Stimulated activated CD4-positive, alpha-beta T cell treated with anti-CD3 and anti-CD28 coated beads, TNF-alpha, amount 100 ng/mL, for 4 hours (primary cell): ENCODE data around the gene AWAT1.
A peak's percentile ranks its signal among the peaks of the same experiment; 100 is the strongest.
"Not testable (repeated sequence)": the region's sequence is repeated elsewhere in the genome, so short reads cannot be mapped to it uniquely, and the experiment has no call there.

Experiments used
- DNase-seq, 3 experiments: peaks; one replicate each; pipeline ENCODE4 v3.0.0-alpha.2; 2020; ENCODE audit warnings: low read depth in 3 of 3

AWAT1 gene

DNA sequence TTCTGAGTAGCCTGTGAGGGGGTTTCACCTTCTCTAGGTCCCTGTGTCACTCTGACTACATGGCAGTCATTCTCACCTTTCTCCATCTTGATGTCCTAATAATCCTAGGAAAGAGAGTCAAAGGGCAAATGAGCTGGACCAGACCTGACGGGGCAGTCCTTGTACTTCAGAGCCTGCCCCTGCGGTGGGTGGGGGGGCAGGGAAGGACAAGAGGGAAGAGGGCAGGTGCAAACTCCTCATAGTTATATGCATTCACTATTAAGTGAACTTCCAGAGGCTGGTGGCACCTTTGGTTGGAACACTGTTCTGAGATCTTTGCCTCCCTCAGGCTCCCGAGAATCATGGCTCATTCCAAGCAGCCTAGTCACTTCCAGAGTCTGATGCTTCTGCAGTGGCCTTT, at the start of gene AWAT1:
AWAT1 (plus strand) TSS at position 301 of the 400 bp plus-strand sequence; CDS start at position 342, 41 bp downstream.
- no peak for DNase-seq

- no peak for DNase-seq
Observed at GRCh38 chrX:70190225-70190624, 44.2 kb upstream of the AWAT1 start.

DNA sequence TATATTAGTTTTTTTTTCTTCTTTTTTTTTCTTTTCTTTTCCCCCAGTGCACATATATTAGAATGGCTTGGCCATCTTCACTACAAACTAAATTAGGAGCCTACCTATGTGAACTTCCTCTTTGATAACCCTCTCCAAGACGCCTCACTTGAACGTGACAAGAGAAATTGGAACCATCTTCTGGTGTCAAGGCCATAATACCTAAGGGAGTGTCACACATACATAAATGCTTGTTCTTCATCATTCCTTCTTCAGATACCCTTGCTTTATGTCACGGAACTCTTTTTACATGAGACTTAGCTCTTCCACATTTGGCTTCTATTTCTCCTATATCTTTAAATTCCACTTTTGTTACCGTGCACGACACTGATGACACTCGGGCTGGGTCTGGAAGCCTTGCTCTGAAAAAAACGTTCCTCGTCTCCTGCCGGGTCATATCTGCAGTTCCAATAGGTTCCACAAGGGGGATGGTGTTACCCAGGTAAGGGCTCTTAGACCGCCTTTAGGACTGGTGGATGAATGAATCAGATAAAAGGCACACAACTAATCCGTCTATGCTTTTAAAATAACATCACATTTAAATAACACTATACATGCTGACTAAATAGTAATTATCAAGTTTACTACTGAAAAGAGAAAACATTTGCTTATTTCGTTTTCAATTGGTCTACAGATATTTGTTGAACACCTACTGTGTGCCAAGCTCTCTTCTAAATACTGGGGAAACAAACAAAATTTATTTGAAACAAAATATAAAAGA, 37.3 kb upstream of the AWAT1 start:
- peak; percentile 15 to 41 (median 18) for DNase-seq

DNA sequence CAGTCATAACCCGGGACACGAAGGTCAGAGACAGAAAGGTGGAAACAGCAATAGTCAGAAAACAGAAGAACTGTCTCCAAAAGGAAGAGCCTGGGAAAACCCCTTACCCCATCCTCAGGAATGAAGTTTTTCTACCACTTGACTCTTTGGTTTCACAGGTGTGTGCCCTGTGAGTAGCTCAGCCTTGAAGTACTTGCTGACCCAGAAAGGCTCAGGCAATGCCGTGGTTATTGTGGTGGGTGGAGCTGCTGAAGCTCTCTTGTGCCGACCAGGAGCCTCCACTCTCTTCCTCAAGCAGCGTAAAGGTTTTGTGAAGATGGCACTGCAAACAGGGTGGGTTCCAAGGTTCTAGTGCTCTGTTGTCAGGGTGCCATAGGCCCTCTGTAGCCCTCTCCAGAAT, 32.7 kb upstream of the AWAT1 start:
- DNase-seq, result no peak

- no peak for DNase-seq
Observed at GRCh38 chrX:70208479-70208878, 26.0 kb upstream of the AWAT1 start.

- DNase-seq, result not testable (repeated sequence)
Observed at GRCh38 chrX:70209570-70209969, 24.9 kb upstream of the AWAT1 start.

- DNase-seq, result no peak
Observed at GRCh38 chrX:70219938-70220764, 14.3 kb upstream of the AWAT1 start.

DNA sequence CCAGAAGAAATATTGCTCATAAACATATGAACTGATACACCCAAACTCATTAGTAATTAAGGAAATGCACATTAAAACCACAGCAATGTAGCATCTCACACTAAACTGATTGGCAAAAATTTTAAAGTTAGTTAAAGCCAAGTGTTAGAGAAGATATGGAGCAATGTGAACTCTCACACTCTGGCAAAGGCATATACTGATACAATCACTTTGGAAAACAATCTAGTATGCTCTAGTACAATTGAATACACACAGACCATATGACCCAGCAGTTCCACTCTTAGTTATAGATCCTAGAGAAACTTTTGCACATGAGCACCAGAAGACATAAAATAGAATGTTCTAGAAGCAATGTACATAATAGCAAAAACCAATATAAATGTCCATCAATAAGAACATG, 8.4 kb upstream of the AWAT1 start:
- DNase-seq, result no peak

DNA sequence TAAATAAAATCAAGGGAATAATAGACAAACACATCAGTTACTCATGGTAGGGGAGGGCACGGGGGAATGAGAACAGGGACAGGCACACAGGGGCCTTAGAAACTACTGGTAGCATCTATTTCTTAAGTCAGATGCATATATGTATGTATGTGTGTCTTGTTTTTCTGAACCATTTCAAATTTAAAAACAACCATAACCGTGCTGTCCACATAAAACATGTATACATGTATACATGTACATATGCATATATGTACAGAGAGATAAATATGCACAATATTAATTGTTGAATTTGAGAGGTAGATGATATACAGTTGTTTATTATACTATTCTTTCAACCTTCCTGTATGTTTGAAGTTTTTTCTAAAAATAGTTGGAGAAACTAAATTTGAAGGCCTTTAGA, 7.8 kb upstream of the AWAT1 start:
- DNase-seq, result no peak

DNA sequence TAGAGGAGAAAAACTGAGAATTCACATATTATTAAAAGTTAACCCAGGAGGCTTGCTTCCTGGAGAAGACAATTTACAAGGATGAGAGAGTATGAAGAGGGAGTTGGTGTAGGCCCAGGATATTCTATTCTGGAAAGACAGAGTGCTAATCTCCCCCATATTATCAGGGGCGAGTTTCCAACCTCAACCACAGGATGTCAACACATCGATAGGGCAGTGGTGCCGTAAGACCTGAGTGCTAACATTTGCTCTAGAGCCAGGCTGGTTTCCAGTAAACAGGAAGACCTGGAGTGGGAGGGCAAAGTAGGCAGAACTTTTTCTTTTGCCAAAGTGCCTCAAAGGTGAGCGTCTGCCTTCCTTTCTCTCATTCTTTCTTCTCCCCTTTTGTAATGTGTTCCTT, 2.8 kb upstream of the AWAT1 start:
- no peak for DNase-seq

DNA sequence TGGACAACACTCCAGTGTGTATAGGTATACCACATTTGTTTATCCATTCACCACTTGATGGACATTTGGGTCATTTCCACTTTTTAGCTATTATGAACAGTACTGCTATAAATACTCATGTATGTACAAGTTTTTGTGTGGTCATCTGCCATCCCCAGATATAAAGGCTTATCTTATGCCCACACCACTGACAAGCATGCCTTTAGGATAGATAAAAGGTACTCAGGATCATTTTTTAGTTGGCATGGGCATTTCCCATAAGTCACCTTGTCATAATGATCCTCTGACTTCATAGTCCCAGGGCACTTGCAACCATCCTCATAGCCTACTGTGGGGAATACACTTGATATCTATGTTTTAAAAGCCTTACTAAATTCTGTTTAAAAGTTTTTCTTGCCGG, 6.3 kb downstream of the AWAT1 start:
- no peak for DNase-seq

- no peak for DNase-seq
Observed at GRCh38 chrX:70241501-70241900, 7.0 kb downstream of the AWAT1 start.

- DNase-seq, result not testable (repeated sequence)
Observed at GRCh38 chrX:70243601-70244000, 9.1 kb downstream of the AWAT1 start.

DNA sequence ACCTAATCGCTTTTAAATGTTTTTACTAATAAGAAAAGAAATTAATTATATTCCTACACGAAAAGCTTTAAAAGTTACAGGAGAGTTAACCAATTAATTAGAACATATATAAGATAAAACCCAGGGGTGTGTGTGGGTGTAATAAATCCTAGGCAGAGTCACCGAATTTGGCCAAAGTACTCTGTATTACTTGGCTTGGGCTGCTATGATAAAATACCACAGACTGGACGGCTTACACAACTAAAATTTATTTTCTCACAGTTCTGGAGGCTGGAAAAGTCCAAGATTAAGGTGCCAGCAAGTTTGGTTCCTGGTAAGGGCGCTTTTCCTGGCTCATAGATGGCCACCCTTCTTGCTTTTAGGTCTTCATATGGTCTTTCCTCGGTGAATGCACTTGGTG, 10.4 kb downstream of the AWAT1 start:
- no peak for DNase-seq

GRCh38 chrX:70247252-70247651, 12.8 kb downstream of the AWAT1 start:
- no peak for DNase-seq

DNA sequence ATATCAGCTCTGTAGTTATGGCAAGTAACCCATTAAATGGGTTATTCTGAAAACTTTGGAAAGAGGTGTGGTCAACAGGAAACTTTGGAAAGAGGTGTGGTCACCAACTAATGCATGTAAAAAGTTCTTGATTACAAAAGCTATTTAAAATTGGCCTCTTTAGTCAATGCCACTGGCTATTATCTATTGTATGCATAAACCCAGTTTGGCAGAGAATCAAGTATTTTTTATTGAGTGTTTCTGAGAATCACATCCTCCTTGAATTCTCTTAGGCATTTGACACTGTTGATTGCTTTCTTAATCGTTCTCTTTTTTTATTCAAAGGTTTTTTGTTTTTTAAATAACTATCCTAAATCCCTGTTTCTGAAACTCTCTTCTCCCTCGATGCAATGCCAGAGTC, 18.0 kb downstream of the AWAT1 start:
- DNase-seq, result no peak

DNA sequence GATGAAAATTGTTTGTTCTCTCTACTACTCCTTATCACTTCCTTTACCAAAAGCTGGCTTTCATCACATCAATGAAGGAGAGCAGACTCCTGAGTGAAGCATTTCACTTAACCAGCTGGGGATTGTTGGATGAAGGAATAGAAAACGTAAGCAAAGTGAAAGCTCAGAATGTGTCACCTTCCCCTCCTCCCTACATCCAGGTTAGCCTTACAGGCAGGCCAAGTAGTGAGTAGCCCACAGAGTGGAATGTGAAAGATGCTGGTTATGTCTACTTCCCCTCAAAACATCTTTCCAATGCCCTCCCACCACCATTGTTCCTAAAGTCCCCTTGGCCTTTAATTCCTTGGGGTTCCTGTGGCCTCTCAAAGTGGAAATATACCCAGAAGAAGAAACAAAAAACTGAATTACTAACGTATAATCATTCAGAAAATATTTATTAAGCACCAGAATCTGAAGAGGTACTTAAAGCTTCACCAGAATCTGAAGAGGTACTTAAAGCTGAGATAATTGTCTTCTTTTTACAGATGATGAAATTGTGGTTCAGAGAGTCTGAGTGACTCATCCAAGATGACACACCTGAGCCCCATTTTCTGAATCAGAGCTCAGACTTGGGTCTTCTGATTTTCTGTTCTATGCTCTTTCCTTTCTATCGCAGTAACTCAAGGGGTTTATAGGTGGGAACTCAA, 19.1 kb downstream of the AWAT1 start:
- no peak for DNase-seq

DNA sequence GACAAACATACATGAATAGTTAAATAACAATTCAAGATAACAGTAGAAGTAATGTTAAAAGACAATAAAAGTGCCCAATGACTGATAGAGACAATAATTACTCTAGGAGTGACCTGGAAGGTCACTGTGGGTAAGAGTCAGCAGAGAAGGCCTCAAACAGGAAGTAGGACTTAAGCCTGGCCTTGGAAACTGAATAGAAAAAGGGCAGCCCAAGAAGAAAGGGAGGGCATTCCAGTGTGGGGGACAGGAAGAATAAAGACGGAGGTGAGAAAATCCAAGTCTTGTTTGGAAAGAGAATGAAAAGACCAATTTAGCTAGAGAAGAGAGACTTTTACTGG, 19.6 kb downstream of the AWAT1 start:
- DNase-seq, result no peak

GRCh38 chrX:70254909-70255308, 20.5 kb downstream of the AWAT1 start:
- no peak for DNase-seq

DNA sequence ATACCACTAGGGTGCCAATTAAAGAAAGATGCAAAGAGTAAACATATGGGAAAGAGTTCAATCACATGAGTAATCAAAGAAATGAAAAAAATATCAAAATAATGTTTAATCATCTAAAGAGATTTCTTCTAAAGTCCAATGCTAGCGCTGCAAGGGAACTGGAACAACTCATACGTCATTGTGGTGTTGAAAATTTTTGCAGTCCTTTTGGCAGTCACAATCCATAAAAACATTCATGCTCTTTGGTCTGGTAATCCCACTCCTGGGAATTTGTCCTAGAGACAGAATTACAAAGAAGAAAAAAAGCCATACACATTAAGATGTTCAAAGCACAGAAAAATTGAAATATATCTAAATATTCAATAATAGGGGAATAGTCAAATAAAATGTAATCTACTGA, 21.0 kb downstream of the AWAT1 start:
- DNase-seq, result no peak

GRCh38 chrX:70257423-70258288, 23.2 kb downstream of the AWAT1 start:
- DNase-seq, result no peak

- no peak for DNase-seq
Observed at GRCh38 chrX:70260104-70260503, 25.6 kb downstream of the AWAT1 start, which contains the start of gene P2RY4. Gene P2RY4, minus strand, starts transcription at chrX:70260204. Its CDS starts 580 bp downstream, at chrX:70259624.
